ENCODE results near the gene NFKB1.

The NFKB1 gene

DNA sequence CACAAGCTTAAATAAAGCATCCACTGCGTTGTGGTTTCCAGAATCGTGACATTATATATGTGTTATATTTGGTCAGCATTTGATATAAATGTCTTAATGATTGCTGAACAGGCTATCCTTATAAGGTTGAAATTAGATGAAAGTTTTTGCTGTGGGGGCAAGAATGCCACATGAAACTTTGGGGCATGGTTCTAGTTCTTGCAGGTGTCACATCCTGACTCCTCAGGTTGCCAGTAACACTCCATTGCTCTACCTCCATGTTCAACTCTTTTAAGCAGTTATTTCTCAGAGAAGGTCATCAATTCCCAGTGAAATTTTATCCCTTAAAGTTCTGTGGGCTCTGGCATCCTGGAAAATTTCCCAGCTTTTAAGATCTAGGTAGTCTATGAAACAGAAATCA lies 33.7 kb downstream of the NFKB1 start:
- H3K36me3 ChIP-seq (ENCODE audit: insufficient read depth, low read depth, low read length): no peaks in the 10 kb centered on the region
- no peaks in the 10 kb centered on the region for H3K4me1 ChIP-seq (ENCODE audit: insufficient read depth, low read length)

DNA sequence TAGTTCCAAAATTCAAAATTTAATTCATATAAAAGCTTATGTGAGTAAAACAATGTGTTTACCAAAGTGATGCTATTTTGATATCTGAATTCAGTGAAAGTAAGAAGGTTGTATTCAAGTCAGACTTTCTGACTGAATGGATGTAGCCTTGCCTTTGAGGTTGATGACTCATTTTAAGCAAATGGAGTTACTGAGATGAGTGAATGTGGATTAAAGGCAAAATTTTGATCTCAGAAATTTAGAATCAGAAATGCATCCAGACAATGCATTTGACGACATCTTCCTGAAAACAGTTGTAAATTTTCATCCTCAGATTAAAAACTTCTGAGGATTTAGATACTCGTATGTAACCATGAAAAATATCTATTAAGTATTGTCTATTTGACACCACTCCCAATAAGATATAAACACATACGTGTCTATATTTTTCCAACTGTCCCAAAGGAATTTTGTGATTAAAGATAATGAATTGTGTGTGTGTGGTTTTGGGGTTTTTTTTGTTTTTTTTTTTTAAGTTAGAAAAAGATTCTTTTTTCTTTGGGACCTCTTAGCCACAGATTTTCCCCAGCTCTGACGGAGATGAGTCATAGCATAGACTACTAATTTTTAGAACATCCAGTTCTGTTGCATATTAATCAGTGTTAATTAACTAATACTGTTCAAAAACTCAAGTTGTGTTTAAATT lies 34.4 kb downstream of the NFKB1 start:
- H3K36me3 ChIP-seq (ENCODE audit: insufficient read depth, low read depth, low read length): no peaks in the 10 kb centered on the region
- no peaks in the 10 kb centered on the region for H3K27me3 ChIP-seq (ENCODE audit: insufficient read depth, low read length)
- H3K9ac ChIP-seq (ENCODE audit: low read depth, low read length): no peak overlapping the region
- H3K27ac ChIP-seq (ENCODE audit: low read length): no peak overlapping the region
- H3K9me3 ChIP-seq (ENCODE audit: insufficient read depth, low read depth, low read length): no peaks in the 10 kb centered on the region
- H3K4me1 ChIP-seq (ENCODE audit: insufficient read depth, low read length): no peaks in the 10 kb centered on the region
- no peak overlapping the region for H3K4me3 ChIP-seq (ENCODE audit: low read length)

More for the DNA sequence above, 33.7 kb downstream of the NFKB1 start:
- H3K4me3 ChIP-seq (ENCODE audit: low read length): no peak overlapping the region
- H3K9me3 ChIP-seq (ENCODE audit: insufficient read depth, low read depth, low read length): no peaks in the 10 kb centered on the region
- no peaks in the 10 kb centered on the region for H3K27me3 ChIP-seq (ENCODE audit: insufficient read depth, low read length)
- H3K9ac ChIP-seq (ENCODE audit: low read depth, low read length): no peak overlapping the region
- no peak overlapping the region for H3K27ac ChIP-seq (ENCODE audit: low read length)

DNA sequence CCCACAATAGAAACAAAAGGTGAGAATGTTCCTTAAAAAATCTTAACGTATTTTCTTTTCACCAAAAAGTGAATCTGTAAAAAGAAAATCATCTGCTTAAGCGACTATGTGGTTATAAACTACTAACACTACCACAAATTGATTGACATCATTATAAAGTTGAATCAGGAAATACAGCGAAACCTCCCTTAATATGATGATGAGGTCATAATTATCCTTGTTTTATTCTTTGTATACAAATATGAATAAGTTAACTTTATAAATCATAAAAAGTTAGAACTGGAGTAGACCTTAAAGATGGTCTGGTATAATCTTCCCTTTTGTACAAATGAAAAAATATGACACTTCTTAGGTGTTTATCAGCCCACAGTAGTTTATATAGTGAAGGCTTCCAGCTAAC lies 35.6 kb downstream of the NFKB1 start:
- Histone ChIP-seq H3K27me3 (ENCODE audit: insufficient read depth, low read length) (no peaks in the 10 kb centered on the region), H3K9me3 (ENCODE audit: insufficient read depth, low read depth, low read length) (no peaks in the 10 kb centered on the region), H3K36me3 (ENCODE audit: insufficient read depth, low read depth, low read length) (no peaks in the 10 kb centered on the region), H3K4me3 (ENCODE audit: low read length) (no peak overlapping the region), H3K9ac (ENCODE audit: low read depth, low read length) (no peak overlapping the region), H3K27ac (ENCODE audit: low read length) (no peak overlapping the region), H3K4me1 (ENCODE audit: insufficient read depth, low read length) (no peaks in the 10 kb centered on the region)

DNA sequence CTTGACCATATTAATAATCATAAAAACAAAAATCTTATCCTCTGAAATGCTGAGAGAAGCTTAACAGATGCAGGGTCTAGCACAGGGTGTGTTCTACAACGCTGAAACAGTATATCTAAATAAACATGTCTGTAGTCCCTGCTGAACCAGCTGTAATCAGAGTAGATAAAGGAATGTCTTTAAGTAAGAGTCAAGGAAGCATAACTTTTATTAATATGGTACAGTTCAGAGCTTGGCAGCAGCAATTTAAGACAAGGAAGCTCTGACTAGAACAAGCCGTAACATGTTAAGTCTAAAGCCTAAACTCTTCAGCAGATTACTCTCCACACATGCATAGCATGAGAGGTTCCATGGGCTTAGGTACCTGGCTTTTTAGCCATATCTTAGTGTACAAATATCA lies 36.1 kb downstream of the NFKB1 start:
- H3K4me3 ChIP-seq (ENCODE audit: low read length): no peak overlapping the region
- no peaks in the 10 kb centered on the region for H3K36me3 ChIP-seq (ENCODE audit: insufficient read depth, low read depth, low read length)
- no peak overlapping the region for H3K27ac ChIP-seq (ENCODE audit: low read length)
- H3K4me1 ChIP-seq (ENCODE audit: insufficient read depth, low read length): no peaks in the 10 kb centered on the region
- H3K9ac ChIP-seq (ENCODE audit: low read depth, low read length): no peak overlapping the region
- H3K27me3 ChIP-seq (ENCODE audit: insufficient read depth, low read length): no peaks in the 10 kb centered on the region
- no peaks in the 10 kb centered on the region for H3K9me3 ChIP-seq (ENCODE audit: insufficient read depth, low read depth, low read length)

- H3K4me3 ChIP-seq (ENCODE audit: low read length): no peak overlapping the region
- H3K36me3 ChIP-seq (ENCODE audit: insufficient read depth, low read depth, low read length): no peaks in the 10 kb centered on the region
- H3K27ac ChIP-seq (ENCODE audit: low read length): no peak overlapping the region
- no peak overlapping the region for H3K9ac ChIP-seq (ENCODE audit: low read depth, low read length)
- H3K27me3 ChIP-seq (ENCODE audit: insufficient read depth, low read length): no peaks in the 10 kb centered on the region
- H3K9me3 ChIP-seq (ENCODE audit: insufficient read depth, low read depth, low read length): no peaks in the 10 kb centered on the region
- no peaks in the 10 kb centered on the region for H3K4me1 ChIP-seq (ENCODE audit: insufficient read depth, low read length)
Measured at GRCh38 chr4:102541697-102542096, 40.5 kb downstream of the NFKB1 start.

GRCh38 chr4:102543030-102543928 lies 42.1 kb downstream of the NFKB1 start:
- no peaks in the 10 kb centered on the region for H3K4me1 ChIP-seq (ENCODE audit: insufficient read depth, low read length)
- no peak overlapping the region for H3K27ac ChIP-seq (ENCODE audit: low read length)
- no peaks in the 10 kb centered on the region for H3K9me3 ChIP-seq (ENCODE audit: insufficient read depth, low read depth, low read length)
- H3K9ac ChIP-seq (ENCODE audit: low read depth, low read length): no peak overlapping the region
- H3K27me3 ChIP-seq (ENCODE audit: insufficient read depth, low read length): no peaks in the 10 kb centered on the region
- no peak overlapping the region for H3K4me3 ChIP-seq (ENCODE audit: low read length)
- H3K36me3 ChIP-seq (ENCODE audit: insufficient read depth, low read depth, low read length): no peaks in the 10 kb centered on the region

DNA sequence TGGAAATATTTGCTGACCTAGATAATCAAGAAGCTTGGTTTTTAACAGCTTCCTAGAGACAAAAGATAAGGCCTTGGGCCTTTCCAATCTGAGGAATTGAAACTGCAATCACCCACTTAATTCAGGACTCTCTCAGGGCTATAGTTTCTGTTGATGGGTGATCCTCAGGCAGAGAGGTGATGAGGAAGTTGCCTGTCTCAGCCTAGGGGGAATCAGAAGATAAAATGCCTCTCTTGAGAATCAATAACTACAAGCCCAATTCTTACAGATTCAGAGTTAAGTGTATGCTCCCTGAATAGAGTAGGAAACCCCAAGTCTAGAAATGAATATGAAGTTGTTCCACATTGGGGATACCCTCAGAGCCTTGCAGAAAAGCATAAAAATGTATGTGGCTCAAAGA lies 45.5 kb downstream of the NFKB1 start:
- Histone ChIP-seq H3K4me1 (ENCODE audit: insufficient read depth, low read length) (no peaks in the 10 kb centered on the region), H3K36me3 (ENCODE audit: insufficient read depth, low read depth, low read length) (no peaks in the 10 kb centered on the region), H3K9me3 (ENCODE audit: insufficient read depth, low read depth, low read length) (no peaks in the 10 kb centered on the region), H3K27me3 (ENCODE audit: insufficient read depth, low read length) (no peaks in the 10 kb centered on the region), H3K4me3 (ENCODE audit: low read length) (no peak overlapping the region), H3K27ac (ENCODE audit: low read length) (no peak overlapping the region), H3K9ac (ENCODE audit: low read depth, low read length) (no peak overlapping the region)

GRCh38 chr4:102547973-102548372 lies 46.8 kb downstream of the NFKB1 start:
- H3K27ac ChIP-seq (ENCODE audit: low read length): no peak overlapping the region
- H3K27me3 ChIP-seq (ENCODE audit: insufficient read depth, low read length): no peaks in the 10 kb centered on the region
- no peaks in the 10 kb centered on the region for H3K4me1 ChIP-seq (ENCODE audit: insufficient read depth, low read length)
- H3K4me3 ChIP-seq (ENCODE audit: low read length): no peak overlapping the region
- H3K9me3 ChIP-seq (ENCODE audit: insufficient read depth, low read depth, low read length): no peaks in the 10 kb centered on the region
- no peak overlapping the region for H3K9ac ChIP-seq (ENCODE audit: low read depth, low read length)
- H3K36me3 ChIP-seq (ENCODE audit: insufficient read depth, low read depth, low read length): no peaks in the 10 kb centered on the region

DNA sequence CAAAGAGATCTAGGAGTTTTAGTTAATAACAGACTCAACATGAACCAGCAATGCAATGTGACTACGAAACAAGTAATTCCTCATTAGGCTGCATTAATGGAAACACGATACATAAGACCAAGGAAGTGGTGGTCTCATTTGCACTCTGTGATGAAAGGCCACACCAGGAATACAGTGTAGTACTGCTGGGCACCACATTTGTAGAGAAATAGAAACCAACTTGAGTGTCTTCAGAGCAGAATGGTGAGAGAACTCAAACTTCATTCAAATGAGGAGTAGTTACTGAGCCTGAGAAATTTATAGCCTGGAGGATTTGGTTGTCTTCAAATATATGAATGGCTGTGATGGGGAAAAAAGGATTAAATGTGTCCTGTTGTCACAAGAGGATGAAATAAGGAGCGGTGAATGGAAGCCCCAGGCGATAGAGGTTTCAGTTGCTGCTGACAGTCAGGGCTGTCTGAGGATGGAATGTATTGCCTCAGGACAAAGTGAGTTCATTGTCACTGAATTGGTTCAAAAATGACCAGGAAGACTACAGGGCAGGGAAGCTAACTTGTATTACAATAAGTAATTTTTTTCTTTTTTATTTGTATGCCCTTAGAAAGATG lies 50.9 kb downstream of the NFKB1 start:
- H3K27ac ChIP-seq (ENCODE audit: low read length): no peak overlapping the region
- no peaks in the 10 kb centered on the region for H3K36me3 ChIP-seq (ENCODE audit: insufficient read depth, low read depth, low read length)
- no peak overlapping the region for H3K9ac ChIP-seq (ENCODE audit: low read depth, low read length)
- no peak overlapping the region for H3K4me3 ChIP-seq (ENCODE audit: low read length)
- H3K4me1 ChIP-seq (ENCODE audit: insufficient read depth, low read length): peaks cover 6% of the 10 kb centered on the region; the same call in 1 of the 2 replicates
- H3K9me3 ChIP-seq (ENCODE audit: insufficient read depth, low read depth, low read length): no peaks in the 10 kb centered on the region
- no peaks in the 10 kb centered on the region for H3K27me3 ChIP-seq (ENCODE audit: insufficient read depth, low read length)

DNA sequence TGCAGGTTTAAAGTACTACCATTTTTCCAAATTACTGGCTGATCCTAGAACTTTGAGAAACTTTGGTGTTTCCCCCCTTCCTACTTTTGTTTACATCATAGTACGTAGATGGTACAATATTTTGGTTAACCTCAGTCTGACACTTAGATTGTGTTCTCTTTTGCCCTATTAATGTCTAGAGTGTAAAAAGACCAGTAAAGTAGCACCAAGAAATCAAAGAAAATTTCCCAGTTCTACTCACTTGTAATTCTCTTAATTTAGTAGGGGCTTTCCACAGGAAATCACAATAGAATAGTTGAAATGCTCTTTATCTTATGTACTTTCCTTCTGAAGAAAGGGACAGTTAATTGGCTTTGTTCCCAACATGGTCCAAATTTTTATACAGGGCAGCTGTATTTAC lies 51.6 kb downstream of the NFKB1 start:
- Histone ChIP-seq H3K27ac (ENCODE audit: low read length) (no peak overlapping the region), H3K9me3 (ENCODE audit: insufficient read depth, low read depth, low read length) (no peaks in the 10 kb centered on the region), H3K36me3 (ENCODE audit: insufficient read depth, low read depth, low read length) (no peaks in the 10 kb centered on the region), H3K4me1 (ENCODE audit: insufficient read depth, low read length) (peaks cover 6% of the 10 kb centered on the region; the same call in 1 of the 2 replicates), H3K9ac (ENCODE audit: low read depth, low read length) (no peak overlapping the region), H3K4me3 (ENCODE audit: low read length) (no peak overlapping the region), H3K27me3 (ENCODE audit: insufficient read depth, low read length) (no peaks in the 10 kb centered on the region)

- H3K27ac ChIP-seq (ENCODE audit: low read length): no peak overlapping the region
- no peaks in the 10 kb centered on the region for H3K36me3 ChIP-seq (ENCODE audit: insufficient read depth, low read depth, low read length)
- no peak overlapping the region for H3K9ac ChIP-seq (ENCODE audit: low read depth, low read length)
Measured at GRCh38 chr4:102553982-102554381, 52.8 kb downstream of the NFKB1 start.

More at GRCh38 chr4:102553982-102554381, 52.8 kb downstream of the NFKB1 start:
- H3K9me3 ChIP-seq (ENCODE audit: insufficient read depth, low read depth, low read length): no peaks in the 10 kb centered on the region
- H3K4me3 ChIP-seq (ENCODE audit: low read length): no peak overlapping the region
- peaks cover 6% of the 10 kb centered on the region; the same call in 1 of the 2 replicates for H3K4me1 ChIP-seq (ENCODE audit: insufficient read depth, low read length)
- H3K27me3 ChIP-seq (ENCODE audit: insufficient read depth, low read length): no peaks in the 10 kb centered on the region

Data from iPS-20b (cell line).